TTC549 (cell line): ENCODE results near the gene PTEN.
"Not testable (repeated sequence)": the region's sequence is repeated elsewhere in the genome, so short reads cannot be mapped to it uniquely, and the experiment has no call there.

Source experiments
- FAIRE-seq: peaks from 2 replicates; lab custom pipeline; 2012; peaks lifted over from hg19 to GRCh38; lab: Jason Lieb, UNC

The PTEN gene

GRCh38 chr10:87846023-87846422 is 17.4 kb upstream of the PTEN start:
- FAIRE-seq: no peak

DNA sequence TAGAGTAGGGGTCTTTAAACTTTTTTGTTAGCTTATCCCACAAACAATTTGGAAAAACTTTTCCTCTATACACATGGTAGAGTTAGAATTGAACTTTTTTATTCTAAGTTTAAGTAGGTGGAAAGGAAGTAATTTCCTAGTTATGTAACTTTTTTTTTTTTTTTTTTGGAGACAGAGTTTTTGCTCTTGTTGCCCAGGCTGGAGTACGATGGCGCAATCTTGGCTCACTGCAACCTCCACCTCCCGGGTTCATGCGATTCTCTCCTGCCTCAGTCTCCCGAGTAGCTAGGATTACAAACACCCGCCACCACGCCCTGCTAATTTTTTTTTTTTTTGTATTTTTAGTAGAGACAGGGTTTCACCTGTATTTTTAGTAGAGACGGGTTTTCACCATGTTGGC is 16.7 kb upstream of the PTEN start:
- FAIRE-seq: not testable (repeated sequence)

DNA sequence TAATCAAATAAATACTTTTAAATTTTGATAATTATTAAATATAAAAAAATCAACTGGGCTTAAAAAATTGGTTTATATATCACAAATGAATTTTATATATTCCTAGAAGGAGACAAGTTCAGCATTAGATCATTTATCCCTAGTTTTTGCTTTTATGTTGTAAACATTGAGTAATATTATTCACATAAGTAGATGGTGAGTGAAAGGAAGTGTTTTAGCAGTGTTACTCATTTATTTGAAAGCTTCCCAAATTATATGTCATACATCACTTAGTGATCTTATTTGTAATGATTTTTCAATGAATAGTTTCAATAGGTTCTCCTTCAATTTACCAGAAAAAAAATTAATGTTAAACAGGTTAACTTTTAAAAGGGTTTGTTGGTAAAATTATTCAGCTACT is 15.9 kb upstream of the PTEN start:
- FAIRE-seq: no peak

GRCh38 chr10:87849001-87849400 is 14.4 kb upstream of the PTEN start:
- FAIRE-seq: no peak

- peak; percentile 56 for FAIRE-seq
Observed at GRCh38 chr10:87850742-87851205, 12.7 kb upstream of the PTEN start.

DNA sequence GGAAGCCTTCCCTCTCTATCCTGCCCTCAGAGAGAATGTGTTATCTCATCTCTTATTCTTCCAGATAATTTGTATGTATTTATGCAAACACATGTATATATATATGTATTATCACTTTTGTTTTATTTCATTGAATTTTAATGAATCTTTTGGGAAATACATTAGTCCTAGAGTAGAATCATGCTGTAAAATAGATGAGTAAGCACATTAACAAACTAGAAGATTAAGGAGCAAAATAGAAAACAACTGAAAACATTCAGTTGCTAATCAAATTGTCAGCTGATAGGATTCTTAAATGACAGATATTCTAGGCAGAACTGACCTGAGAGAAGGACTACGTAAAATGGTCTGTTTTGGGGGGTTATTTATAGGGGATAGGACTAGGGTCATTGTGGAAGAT is 11.3 kb upstream of the PTEN start:
- FAIRE-seq: no peak

- FAIRE-seq: not testable (repeated sequence)
Observed at GRCh38 chr10:87855247-87855646, 8.2 kb upstream of the PTEN start.

DNA sequence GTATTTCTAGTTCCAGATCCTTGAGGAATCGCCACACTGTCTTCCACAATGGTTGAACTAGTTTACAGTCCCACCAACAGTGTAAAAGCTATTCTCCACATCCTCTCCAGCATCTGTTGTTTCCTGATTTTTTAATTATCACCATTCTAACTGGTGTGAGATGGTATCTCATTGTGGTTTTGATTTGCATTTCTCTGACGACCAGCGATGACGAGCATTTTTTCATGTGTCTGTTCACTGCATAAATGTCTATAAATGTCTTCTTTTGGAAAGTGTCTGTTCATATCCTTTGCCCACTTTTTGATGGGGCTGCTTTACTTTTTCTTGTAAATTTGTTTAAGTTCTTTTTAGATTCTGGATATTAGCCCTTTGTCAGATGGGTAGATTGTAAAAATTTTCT is 7.8 kb upstream of the PTEN start:
- not testable (repeated sequence) for FAIRE-seq

GRCh38 chr10:87860156-87860795 is 3.1 kb upstream of the PTEN start:
- FAIRE-seq: no peak

GRCh38 chr10:87860816-87861403 is 2.5 kb upstream of the PTEN start:
- FAIRE-seq: no peak

DNA sequence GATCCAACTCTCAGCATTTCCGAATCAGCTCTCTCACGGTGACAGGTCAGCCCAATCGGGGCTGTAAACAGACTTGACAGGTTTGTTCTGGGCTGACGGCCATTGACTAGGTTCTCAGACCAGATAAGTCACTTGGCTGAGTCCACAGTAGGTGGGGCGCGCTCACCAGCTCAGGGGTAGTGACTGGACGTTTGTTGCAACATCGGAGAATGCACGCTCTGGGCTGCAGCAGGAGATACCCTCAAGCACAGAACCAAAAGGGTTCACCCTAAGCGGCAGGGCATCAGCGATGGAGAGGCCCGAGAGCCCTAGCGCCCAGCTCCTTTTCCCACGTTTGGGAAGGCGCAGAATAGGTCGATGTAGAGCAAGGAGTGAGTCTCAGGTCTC is 1.9 kb upstream of the PTEN start:
- no peak for FAIRE-seq

DNA sequence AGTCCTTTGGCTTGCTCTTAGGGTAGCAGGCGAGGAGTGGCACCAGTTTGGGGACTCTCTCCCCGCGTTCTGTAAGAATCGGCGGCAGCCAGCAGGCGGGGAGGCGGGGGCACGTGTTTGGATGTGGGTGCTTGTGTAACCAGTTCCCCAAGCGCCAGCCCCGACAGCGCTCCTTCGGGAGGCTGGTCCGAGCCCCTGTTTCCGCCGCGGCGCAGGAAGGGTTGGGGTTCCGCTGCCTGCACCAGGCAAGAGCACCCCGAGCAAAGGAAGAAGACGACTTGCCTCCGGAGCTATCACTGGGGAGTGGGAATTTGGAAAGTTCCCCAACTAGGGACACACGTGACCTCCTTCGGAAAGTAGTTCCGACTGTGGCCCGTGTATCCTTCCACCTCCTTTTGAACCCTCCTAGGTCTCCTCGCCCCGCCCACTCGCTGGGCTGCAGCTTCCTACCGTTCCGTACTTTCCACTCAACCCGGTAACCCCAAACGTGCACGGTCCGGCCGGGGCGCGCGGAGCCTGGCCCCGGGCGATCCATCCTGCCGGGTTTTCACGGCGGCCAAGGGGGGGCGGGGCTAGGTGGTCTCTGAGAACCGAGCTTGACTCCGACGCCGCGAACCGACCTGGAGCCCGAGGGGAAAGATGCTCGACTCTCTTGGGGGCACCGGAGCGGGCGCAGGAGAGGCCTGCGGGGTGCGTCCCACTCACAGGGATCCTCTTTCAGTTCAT is 1.3 kb upstream of the PTEN start:
- FAIRE-seq: no peak

DNA sequence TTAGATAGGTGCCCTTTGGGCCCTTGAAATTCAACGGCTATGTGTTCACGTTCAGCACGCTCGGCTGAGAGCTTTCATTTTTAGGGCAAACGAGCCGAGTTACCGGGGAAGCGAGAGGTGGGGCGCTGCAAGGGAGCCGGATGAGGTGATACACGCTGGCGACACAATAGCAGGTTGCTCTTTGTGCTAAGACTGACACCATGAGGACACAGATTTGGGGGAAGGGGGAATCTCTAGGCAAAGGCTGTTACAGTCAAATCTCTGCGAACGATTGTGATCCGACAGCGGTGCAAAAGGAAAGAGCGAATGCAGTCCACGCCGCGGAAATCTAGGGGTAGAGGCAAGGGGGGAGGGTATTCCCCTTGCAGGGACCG is 759 bp upstream of the PTEN start:
- no peak for FAIRE-seq

GRCh38 chr10:87863951-87864495 is 598 bp downstream of the PTEN start:
- FAIRE-seq: not testable (repeated sequence)

- no peak for FAIRE-seq
Observed at GRCh38 chr10:87864496-87865059, 1.2 kb downstream of the PTEN start.

GRCh38 chr10:87865241-87865881 is 1.9 kb downstream of the PTEN start:
- FAIRE-seq: no peak

GRCh38 chr10:87866412-87866974 is 3.1 kb downstream of the PTEN start:
- FAIRE-seq: no peak

GRCh38 chr10:87867453-87867852 is 4.0 kb downstream of the PTEN start:
- FAIRE-seq: no peak

- no peak for FAIRE-seq
Observed at GRCh38 chr10:87868277-87868676, 4.9 kb downstream of the PTEN start.

- not testable (repeated sequence) for FAIRE-seq
Observed at GRCh38 chr10:87869139-87869538, 5.7 kb downstream of the PTEN start.

GRCh38 chr10:87869773-87870551 is 6.5 kb downstream of the PTEN start:
- no peak for FAIRE-seq
